Loucy (cell line): ENCODE results near the gene CD226.
"Not testable (repeated sequence)": the region's sequence is repeated elsewhere in the genome, so short reads cannot be mapped to it uniquely, and the experiment has no call there.

Experiments
- H2AFZ ChIP-seq: fragments of 200-600 bp; sonication (generic); 2 replicates; pipeline ENCODE4 v1.6.0; 2016; ENCODE audit warnings: antibody characterized with exemption, mild to moderate bottlenecking, low read length, moderate library complexity
- H3F3A ChIP-seq: fragments of 200-600 bp; 2 replicates; pipeline ENCODE4 v1.6.0; 2016; ENCODE audit warnings: antibody characterized with exemption, low read depth, mild to moderate bottlenecking
- H3K27me3 ChIP-seq: fragments of 200-600 bp; sonication (generic); 2 replicates; pipeline ENCODE4 v1.6.1; 2014; ENCODE audit warnings: low read length, mild to moderate bottlenecking; ENCODE audit not compliant: insufficient read depth, poor library complexity, severe bottlenecking
- H3K36me3 ChIP-seq: fragments of 200-600 bp; sonication (generic); 2 replicates; pipeline ENCODE4 v1.6.1; 2016; ENCODE audit warnings: low read length; ENCODE audit not compliant: insufficient read depth
- H3K4me1 ChIP-seq: fragments of 200-600 bp; sonication (generic); 2 replicates; pipeline ENCODE4 v1.5.1; 2014; ENCODE audit warnings: low read length, mild to moderate bottlenecking; ENCODE audit not compliant: insufficient read depth, poor library complexity, severe bottlenecking
- H3K4me2 ChIP-seq: fragments of 200-600 bp; sonication (generic); 2 replicates; pipeline ENCODE4 v1.6.0; 2014; ENCODE audit warnings: antibody characterized with exemption, low read length, low read depth, mild to moderate bottlenecking; ENCODE audit not compliant: poor library complexity, severe bottlenecking
- H3K4me3 ChIP-seq: fragments of 200-600 bp; sonication (generic); 2 replicates; pipeline ENCODE4 v1.5.1; 2014; ENCODE audit warnings: low read length, mild to moderate bottlenecking, mixed read lengths; ENCODE audit not compliant: poor library complexity, severe bottlenecking
- H3K79me2 ChIP-seq: fragments of 200-600 bp; sonication (generic); 2 replicates; pipeline ENCODE4 v1.6.1; 2014; ENCODE audit warnings: low read length; ENCODE audit not compliant: insufficient read depth
- H3K9ac ChIP-seq: fragments of 200-600 bp; sonication (generic); 2 replicates; pipeline ENCODE4 v1.6.0; 2014; ENCODE audit warnings: mild to moderate bottlenecking, low read depth, low read length, moderate library complexity; ENCODE audit not compliant: poor library complexity, severe bottlenecking
- H3K9me2 ChIP-seq: fragments of 200-600 bp; sonication (generic); replicated peaks from 2 replicates; pipeline ENCODE4 v1.6.1; 2016; ENCODE audit warnings: low read depth, low read length, mixed read lengths
- H3K9me3 ChIP-seq: fragments of 200-600 bp; sonication (generic); 2 replicates; pipeline ENCODE4 v1.6.1; 2014; ENCODE audit warnings: mild to moderate bottlenecking, antibody characterized with exemption, low read length, low read depth; ENCODE audit not compliant: insufficient read depth
- H4K20me1 ChIP-seq: fragments of 200-600 bp; sonication (generic); 2 replicates; pipeline ENCODE4 v1.6.0; 2014; ENCODE audit warnings: antibody characterized with exemption, low read length, mild to moderate bottlenecking; ENCODE audit not compliant: insufficient read depth, poor library complexity, severe bottlenecking
- EZH2phosphoT487 ChIP-seq: fragments of 200-600 bp; IDR thresholded peaks from 2 replicates; pipeline ENCODE4 v1.6.1; 2018; ENCODE audit warnings: antibody characterized with exemption, mild to moderate bottlenecking, moderate library complexity, borderline replicate concordance
- TF ChIP-seq, protein P1 (sequence below): fragments of 200-600 bp; sonication (generic); conservative IDR thresholded peaks from 2 replicates; pipeline ENCODE4 v1.5.1; 2014; ENCODE audit warnings: mild to moderate bottlenecking, antibody characterized with exemption, low read length

Gene CD226

DNA sequence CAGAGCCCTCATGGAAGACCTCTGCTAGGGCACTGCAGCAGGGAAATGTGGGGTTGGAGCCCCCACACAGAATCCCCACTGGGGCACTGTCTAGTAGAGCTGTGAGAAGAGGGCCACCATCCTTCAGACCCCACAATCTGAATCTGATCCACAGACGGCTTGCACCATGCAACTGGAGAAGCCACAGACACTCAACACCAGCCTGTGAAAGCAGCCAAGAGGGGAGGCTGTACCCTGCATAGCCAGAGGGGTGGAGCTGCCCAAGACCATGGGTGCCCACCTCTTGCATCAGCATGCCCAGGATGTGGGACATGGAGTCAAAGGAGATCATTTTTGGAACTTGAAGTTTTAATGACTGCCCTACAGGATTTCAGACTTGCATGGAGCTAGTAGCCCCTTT lies 6.5 kb downstream of the CD226 start:
- H3F3A ChIP-seq = no peaks in the 10 kb centered on the region
- H3K9me3 ChIP-seq = no peaks in the 10 kb centered on the region
- no peaks in the 10 kb centered on the region for H3K79me2 ChIP-seq
- H3K4me3 ChIP-seq = no peak overlapping the region
- H3K4me2 ChIP-seq = no peak overlapping the region
- H2AFZ ChIP-seq = no peak overlapping the region
- H3K4me1 ChIP-seq = peaks cover 25% of the 10 kb centered on the region
- H4K20me1 ChIP-seq = no peaks in the 10 kb centered on the region
- no peaks in the 10 kb centered on the region for H3K9me2 ChIP-seq
- no peaks in the 10 kb centered on the region for H3K36me3 ChIP-seq
- H3K27me3 ChIP-seq = no peaks in the 10 kb centered on the region
- H3K9ac ChIP-seq = no peak overlapping the region
- TF ChIP-seq EZH2phosphoT487 = no peak
- TF ChIP-seq, protein P1, sequence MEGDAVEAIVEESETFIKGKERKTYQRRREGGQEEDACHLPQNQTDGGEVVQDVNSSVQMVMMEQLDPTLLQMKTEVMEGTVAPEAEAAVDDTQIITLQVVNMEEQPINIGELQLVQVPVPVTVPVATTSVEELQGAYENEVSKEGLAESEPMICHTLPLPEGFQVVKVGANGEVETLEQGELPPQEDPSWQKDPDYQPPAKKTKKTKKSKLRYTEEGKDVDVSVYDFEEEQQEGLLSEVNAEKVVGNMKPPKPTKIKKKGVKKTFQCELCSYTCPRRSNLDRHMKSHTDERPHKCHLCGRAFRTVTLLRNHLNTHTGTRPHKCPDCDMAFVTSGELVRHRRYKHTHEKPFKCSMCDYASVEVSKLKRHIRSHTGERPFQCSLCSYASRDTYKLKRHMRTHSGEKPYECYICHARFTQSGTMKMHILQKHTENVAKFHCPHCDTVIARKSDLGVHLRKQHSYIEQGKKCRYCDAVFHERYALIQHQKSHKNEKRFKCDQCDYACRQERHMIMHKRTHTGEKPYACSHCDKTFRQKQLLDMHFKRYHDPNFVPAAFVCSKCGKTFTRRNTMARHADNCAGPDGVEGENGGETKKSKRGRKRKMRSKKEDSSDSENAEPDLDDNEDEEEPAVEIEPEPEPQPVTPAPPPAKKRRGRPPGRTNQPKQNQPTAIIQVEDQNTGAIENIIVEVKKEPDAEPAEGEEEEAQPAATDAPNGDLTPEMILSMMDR = no peak

DNA sequence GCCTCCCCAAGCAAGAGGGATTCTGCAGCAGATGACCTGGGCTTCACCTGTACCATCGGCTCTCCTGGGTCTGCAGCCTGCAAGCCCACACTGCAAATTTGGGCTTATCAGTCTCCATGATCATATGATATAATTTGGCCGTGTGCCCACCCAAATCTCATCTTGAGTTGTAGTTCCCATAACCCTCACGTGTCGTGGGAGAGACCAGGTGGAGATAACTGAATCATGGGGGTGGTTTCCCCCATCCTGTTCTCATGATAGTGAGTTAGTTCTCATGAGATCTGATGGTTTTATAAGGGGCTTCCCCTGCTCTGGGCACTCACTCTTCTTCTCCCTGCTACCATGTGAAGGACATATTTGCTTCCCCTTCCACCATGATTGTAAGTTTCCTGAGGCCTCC lies 7.9 kb downstream of the CD226 start:
- not testable (repeated sequence) for H3K27me3 ChIP-seq, H2AFZ ChIP-seq, H3K79me2 ChIP-seq, H4K20me1 ChIP-seq, H3K4me3 ChIP-seq, H3K9me3 ChIP-seq, H3K4me2 ChIP-seq, H3K9me2 ChIP-seq, H3F3A ChIP-seq, H3K36me3 ChIP-seq, H3K9ac ChIP-seq
- peaks cover 27% of the 10 kb centered on the region for H3K4me1 ChIP-seq

DNA sequence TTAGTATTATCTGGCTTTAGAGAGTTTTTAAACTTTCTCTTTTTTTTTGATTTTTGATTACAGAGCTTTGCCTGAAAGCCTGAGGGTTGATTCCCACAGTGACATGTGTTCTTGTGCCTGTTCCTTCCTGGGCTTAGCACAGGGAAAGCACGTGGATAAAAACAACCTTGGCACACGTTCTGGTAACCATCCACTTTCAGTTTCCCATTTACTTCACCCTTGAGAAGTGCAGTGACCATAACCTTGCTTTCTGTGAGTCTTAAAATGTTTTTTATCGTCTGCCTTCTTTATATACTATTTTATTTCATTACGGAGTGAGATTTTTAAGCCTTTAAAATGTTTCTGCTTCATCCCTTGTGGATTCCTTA lies 11.5 kb downstream of the CD226 start:
- no peak for TF ChIP-seq EZH2phosphoT487
- TF ChIP-seq, protein P1 = no peak
- H3K4me1 ChIP-seq = peaks cover 27% of the 10 kb centered on the region
- no peaks in the 10 kb centered on the region for H3K36me3 ChIP-seq
- H3K4me3 ChIP-seq = no peak overlapping the region
- H4K20me1 ChIP-seq = no peaks in the 10 kb centered on the region
- H2AFZ ChIP-seq = no peak overlapping the region
- H3K4me2 ChIP-seq = peak overlapping the region; percentile 62
- no peaks in the 10 kb centered on the region for H3K27me3 ChIP-seq
- H3F3A ChIP-seq = no peaks in the 10 kb centered on the region
- no peaks in the 10 kb centered on the region for H3K9me3 ChIP-seq
- H3K9me2 ChIP-seq = no peaks in the 10 kb centered on the region
- no peaks in the 10 kb centered on the region for H3K79me2 ChIP-seq
- no peak overlapping the region for H3K9ac ChIP-seq

DNA sequence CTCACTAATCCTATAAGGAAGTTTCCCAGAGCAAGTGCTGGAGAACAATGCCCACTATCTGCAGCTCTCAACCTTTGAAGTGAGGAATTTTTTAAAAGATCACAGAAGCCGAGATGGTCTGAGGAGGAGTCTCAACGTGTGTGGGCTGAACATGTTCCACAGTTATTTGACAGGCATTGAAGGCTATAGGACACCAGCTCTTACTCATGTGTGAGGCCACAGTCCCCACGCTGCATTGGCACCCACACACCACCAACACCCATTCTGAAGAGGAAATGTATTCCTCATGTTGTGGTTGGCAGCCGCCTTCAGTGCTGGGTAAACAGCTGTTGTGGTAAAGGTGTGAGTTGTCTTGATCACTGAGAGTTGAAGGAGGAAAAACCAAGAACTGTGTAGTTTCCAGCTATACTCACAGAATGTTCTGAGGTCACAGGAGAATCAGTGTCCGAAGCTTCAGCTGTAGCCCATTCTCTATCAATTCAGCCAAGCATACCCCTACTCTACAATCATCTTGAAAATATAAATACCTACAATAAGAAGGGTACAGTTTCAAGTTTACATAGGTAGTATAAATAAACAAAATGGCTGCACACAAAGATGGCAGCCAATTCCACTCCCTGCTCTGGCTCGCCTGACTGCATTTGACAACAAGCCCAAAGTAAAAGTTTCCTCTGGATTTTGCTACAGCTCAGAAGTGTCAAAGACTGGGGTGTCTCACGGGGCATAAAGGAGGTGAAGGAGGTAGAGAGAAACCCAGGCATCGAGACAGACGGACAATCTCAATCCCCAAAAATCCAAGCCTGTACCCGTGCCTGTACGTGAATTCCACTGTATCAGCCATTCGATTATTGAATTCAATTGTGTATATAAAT lies 12.1 kb downstream of the CD226 start:
- H3K4me1 ChIP-seq = peaks cover 27% of the 10 kb centered on the region
- no peaks in the 10 kb centered on the region for H3K79me2 ChIP-seq
- H3K9me2 ChIP-seq = no peaks in the 10 kb centered on the region
- peak overlapping the region; percentile 29 for H3K4me3 ChIP-seq
- no peaks in the 10 kb centered on the region for H3K36me3 ChIP-seq
- peak overlapping the region; percentile 20 for H3K9ac ChIP-seq
- no peak for TF ChIP-seq EZH2phosphoT487
- TF ChIP-seq, protein P1 = no peak
- H4K20me1 ChIP-seq = no peaks in the 10 kb centered on the region
- no peak overlapping the region for H2AFZ ChIP-seq
- H3K4me2 ChIP-seq = peak overlapping the region; percentile 62
- H3F3A ChIP-seq = no peaks in the 10 kb centered on the region
- H3K9me3 ChIP-seq = no peaks in the 10 kb centered on the region
- no peaks in the 10 kb centered on the region for H3K27me3 ChIP-seq
